Left lobe of liver (tissue), 2 donors: ENCODE measurements around the gene LRCH2. TPM values are rescaled to one million over a fixed set of nuclear protein-coding genes. Genes with fewer than 3 reads are reported as not detected.

ENCODE experiments used
- ATAC-seq: fragments of 200-7000 bp; cut with Tn5 transposase; one replicate; pipeline ENCODE4 v1.9.1; 2020; ENCODE audit warnings: mild to moderate bottlenecking, moderate library complexity
- DNase-seq: peaks from one replicate; pipeline ENCODE4 v3.0.0-alpha.2; 2020; ENCODE audit warnings: low spot score
- total RNA-seq: library from RNA; stranded (reverse); gene quantifications from one replicate; pipeline ENCODE4 v1.2.1, GENCODE V29; 2021
- donor health status: DM: no; HTN: no; CAD: no; lungs with moderate emphysema.
- donor health status: DM: no; HTN: yes; CAD: no.

The LRCH2 gene
- total RNA-seq, 1 donor from 2014 or later = not detected

- ATAC-seq = no peak
- DNase-seq = no peak
Measured at GRCh38 chrX:115089419-115089818, 144.5 kb downstream of the LRCH2 start.

- DNase-seq = no peak
- no peak for ATAC-seq
Measured at GRCh38 chrX:115068896-115069295, 165.0 kb downstream of the LRCH2 start.

- ATAC-seq (no peak), DNase-seq (no peak)
Measured at GRCh38 chrX:115067812-115068211, 166.1 kb downstream of the LRCH2 start.

GRCh38 chrX:115065304-115065703, 168.6 kb downstream of the LRCH2 start:
- ATAC-seq = no peak
- DNase-seq = no peak

Other genes with a start within 250 kb of the LRCH2 start
- 0.88 TPM for gene IL13RA2, start 216.5 kb downstream of the LRCH2 start, total RNA-seq
- gene RBMXL3, start 44.7 kb downstream of the LRCH2 start, total RNA-seq = not detected
- gene LUZP4, start 55.6 kb upstream of the LRCH2 start, total RNA-seq = not detected